Hepatocyte (in vitro differentiated cells): ENCODE data around the gene LEP.

ENCODE experiments used
- EZH2 ChIP-seq: fragments of 200-600 bp; sonication (generic); IDR thresholded peaks from 2 replicates; pipeline ENCODE4 v1.6.1; 2016; ENCODE audit warnings: antibody characterized with exemption, mild to moderate bottlenecking, borderline replicate concordance
- EZH2phosphoT487 ChIP-seq: fragments of 200-600 bp; sonication (generic); IDR thresholded peaks from one replicate; pipeline ENCODE4 v1.6.1; 2018; ENCODE audit warnings: antibody characterized with exemption, mild to moderate bottlenecking, low read depth, moderate library complexity; ENCODE audit not compliant: unreplicated experiment, severe bottlenecking
- TF ChIP-seq, protein P1 (sequence below): fragments of 200-600 bp; sonication (generic); IDR thresholded peaks from 2 replicates; pipeline ENCODE4 v1.5.1; 2016; ENCODE audit warnings: antibody characterized with exemption, mild to moderate bottlenecking; ENCODE audit not compliant: poor library complexity

DNA sequence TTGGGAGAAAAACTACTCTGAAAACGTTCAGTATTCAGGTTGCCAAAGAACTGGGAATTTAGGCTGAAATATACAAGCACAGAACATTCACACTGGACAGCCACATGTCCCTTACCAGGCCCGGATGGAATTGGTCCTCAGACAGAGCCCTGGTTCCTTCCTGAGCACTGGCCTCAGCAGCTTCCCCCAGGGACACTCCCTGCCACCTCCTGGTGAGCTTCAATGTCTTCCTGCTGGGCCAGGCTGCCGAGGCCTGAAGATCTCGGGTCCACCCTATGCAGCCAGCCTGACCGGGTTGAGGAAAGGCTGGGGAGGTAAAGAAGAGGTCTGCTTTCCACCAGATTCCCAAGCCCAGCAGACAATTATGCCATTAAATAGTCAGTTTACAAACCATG is 24.8 kb downstream of the LEP start:
- TF ChIP-seq, protein P1, sequence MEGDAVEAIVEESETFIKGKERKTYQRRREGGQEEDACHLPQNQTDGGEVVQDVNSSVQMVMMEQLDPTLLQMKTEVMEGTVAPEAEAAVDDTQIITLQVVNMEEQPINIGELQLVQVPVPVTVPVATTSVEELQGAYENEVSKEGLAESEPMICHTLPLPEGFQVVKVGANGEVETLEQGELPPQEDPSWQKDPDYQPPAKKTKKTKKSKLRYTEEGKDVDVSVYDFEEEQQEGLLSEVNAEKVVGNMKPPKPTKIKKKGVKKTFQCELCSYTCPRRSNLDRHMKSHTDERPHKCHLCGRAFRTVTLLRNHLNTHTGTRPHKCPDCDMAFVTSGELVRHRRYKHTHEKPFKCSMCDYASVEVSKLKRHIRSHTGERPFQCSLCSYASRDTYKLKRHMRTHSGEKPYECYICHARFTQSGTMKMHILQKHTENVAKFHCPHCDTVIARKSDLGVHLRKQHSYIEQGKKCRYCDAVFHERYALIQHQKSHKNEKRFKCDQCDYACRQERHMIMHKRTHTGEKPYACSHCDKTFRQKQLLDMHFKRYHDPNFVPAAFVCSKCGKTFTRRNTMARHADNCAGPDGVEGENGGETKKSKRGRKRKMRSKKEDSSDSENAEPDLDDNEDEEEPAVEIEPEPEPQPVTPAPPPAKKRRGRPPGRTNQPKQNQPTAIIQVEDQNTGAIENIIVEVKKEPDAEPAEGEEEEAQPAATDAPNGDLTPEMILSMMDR = no peak
- TF ChIP-seq EZH2 = no peak
- TF ChIP-seq EZH2phosphoT487 = no peak
